CD4-positive, alpha-beta T cell treated with Interleukin-4 for 4 hours (primary cell): ENCODE results near the gene GOLGA6L6.
"Not testable (repeated sequence)": the region's sequence is repeated elsewhere in the genome, so short reads cannot be mapped to it uniquely, and the experiment has no call there.

ENCODE experiments used
- DNase-seq: peaks from one replicate; pipeline ENCODE4 v3.0.0-alpha.2; 2020

Gene GOLGA6L6, protein sequence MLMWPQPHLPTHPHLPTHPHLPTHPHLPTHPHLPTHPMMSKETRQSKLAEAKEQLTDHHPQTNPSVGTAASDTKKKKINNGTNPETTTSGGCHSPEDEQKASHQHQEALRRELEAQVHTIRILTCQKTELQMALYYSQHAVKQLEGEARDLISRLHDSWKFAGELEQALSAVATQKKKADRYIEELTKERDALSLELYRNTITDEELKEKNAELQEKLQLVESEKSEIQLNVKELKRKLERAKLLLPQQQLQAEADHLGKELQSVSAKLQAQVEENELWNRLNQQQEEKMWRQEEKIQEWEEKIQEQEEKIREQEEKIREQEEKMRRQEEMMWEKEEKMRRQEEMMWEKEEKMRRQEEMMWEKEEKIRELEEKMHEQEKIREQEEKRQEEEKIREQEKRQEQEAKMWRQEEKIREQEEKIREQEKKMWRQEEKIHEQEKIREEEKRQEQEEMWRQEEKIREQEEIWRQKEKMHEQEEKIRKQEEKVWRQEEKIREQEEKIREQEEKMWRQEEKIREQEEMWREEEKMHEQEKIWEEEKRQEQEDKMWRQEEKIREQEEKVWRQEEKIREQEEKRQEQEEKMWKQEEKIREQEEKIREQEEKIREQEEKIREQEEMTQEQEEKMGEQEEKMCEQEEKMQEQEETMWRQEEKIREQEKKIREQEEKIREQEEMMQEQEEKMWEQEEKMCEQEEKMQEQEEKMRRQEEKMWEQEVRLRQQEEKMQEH

DNA sequence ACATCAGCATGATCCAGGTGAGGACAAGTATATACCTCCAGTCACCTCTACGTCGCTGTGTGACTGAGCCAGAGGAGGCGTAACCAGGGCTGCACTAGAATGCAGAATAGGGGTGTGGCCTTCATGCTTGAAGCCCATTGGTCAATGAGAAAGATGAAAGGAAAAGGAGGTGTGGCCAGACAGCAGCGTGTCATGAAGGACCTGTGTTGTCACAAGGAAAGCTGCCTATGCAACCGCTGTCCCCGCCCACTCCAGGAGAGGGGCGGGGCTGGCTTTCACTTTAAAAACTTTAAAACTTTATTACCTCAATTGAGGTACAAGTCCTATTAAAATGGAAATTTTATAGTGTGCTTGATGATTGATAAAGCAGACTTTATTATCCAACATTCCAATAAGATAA is at the start of gene GOLGA6L6:
TSS of gene GOLGA6L6 (minus strand) at position 101 of the 400 bp plus-strand sequence. CDS start at position 10, 91 bp downstream.
- not testable (repeated sequence) for DNase-seq

DNA sequence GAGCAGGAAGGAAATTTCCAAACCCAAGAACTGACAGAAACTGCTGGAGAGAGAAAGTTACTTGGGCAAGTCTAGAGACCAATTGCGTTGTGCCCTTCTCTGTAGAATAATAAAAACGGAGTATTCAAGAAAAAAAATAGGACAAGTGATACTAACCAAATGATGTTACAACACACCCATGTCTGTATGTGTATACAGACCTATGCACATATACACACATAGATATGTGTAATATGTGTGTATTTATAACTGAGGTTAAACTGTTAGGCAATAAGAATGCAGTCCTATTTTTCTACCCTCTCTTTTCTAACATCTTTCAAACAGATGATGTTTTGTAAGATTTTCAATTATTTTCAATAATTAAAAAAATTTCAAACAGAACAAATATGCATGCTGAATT is 48.5 kb upstream of the GOLGA6L6 start:
- DNase-seq: not testable (repeated sequence)

DNA sequence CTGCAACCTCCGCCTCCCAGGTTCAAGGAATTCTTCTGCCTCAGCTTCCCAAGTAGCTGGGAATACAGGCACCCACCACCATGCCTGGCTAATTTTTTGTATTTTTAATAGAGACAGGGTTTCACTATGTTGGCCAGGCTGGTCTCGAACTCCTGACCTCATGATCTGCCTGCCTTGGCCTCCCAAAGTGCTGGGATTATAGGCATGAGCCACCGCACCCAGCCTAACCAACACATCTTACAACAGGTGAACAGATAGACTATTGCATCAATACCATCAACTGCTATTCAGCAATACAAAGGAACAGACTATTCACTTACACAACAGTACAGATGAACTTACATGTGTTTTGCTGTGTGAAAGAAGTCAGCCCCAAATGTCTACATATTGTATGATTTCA is 45.2 kb upstream of the GOLGA6L6 start:
- DNase-seq: not testable (repeated sequence)

DNA sequence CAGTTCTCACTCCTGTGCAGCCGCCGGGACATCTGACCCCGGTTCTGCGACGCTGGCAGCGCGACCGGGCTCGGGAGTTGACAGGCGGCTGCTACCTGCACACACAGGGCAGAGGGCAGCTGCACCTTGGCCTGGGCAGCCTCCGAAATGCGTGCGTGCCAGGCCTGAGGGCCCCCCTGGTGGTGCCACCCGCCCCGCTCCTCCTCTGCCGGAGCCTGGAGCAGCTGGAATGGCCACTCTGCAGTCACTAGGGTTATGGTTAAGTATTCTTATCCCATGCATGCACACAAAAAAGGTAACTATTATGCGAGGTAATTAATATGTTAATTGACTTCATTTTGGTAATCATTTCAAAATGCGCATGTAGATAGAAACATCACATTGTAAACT is 41.1 kb upstream of the GOLGA6L6 start:
- DNase-seq: not testable (repeated sequence)

DNA sequence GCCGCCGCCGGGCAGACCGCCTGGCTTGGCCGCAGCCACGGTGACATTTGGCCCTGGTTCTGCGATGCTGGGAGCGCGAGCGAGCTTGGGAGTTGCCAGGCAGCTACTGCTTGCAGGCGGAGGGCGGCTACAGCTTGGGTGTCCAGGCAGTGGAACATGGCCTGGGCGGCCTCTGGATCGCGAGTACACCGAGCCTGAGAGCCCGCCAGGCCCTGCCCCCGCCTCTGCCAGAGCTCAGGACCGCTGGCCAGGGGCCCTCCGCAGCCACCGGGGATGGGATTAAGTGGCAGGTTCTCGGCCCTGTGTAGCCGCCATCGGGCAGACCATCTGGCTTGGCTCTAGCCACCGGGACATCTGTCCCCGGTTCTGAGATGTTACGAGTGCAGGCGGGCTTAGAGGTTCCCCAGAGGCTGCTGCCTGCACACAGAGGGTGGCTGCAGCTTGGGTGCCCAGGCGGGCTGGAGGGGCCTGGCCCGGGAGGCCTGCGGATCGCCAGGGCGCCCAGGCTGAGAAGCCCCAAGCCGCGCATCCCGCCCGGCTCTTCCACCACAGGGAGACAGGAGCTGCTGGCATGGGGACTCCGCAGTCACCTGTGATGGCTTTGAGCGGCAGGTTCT is 40.6 kb upstream of the GOLGA6L6 start:
- not testable (repeated sequence) for DNase-seq

DNA sequence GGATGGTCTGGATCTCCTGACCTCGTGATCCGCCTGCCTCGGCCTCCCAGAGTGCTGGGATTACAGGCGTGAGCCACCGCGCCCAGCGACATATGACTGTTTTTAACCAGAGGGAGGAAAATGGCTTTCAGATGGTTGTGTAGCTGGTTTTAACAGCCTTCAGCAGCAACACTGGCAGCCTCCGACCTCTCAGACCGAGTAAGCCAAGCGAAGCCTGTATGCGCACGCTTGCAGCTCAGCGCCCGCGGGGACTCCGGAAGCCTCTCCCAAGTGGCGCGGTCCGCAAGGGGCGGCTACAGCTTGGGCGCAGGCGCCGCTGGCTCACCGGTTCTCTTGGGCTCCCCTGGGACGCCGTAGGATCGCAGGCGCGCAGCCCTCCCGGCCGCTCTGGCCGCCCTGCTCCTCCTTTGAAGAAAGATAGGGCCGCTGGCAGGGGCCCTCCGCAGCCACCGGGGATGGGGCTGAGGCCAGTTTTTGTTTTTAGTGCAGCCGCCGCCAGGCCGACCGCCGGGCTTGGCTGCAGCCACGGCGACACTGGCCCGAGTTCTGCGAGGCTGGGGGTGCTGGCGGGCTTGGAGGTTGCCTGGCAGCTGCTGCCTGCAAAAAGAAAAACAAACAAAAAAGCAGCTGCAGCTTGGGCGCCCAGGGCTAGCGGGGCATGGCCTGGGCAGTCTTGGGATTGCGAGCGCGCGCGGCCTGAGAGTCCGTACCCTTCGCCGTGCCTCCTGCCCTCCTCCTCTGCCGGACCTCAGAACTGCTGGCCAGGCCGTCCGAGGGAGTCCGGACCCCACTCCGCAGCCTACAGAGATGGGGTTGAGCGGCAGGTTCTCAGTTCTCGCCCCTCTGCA is 39.9 kb upstream of the GOLGA6L6 start:
- not testable (repeated sequence) for DNase-seq

DNA sequence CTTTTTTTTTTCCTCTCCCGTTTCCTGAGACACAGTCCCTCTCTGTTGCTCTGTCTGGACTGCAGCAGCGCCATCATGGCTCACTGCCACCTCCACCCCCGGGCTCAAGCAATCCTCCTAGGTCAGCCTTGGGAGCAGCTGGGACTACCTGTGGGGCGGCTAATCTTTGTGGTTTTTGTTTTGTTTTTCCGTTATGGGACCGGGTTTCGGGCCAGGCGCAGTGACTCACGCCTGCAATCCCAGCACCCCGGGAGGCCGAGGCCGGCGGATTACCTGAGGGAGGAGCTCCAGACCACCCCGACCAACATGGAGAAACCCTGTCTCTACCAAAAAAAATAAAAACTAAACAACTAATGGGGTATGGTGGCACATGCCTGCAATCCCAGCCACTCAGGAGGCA is 38.1 kb upstream of the GOLGA6L6 start:
- not testable (repeated sequence) for DNase-seq

DNA sequence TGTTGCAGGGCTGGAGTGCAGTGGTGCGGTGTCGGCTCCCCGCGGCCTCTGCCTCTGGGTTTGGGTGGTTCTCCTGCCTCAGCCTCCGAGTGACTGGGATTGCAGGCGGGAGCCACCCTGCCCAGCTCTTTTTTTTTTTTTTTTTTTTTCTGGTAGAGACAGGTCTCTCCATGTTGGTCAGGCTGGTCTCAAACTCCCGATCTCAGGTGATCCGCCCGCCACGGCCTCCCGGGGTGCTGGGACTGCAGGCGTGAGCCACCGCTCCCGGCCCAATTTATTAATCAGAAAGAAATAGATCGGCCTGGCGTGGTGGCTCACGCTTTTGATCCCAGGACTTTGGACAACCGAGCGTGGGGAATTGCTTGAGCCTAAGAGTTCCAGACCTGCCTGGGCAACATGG is 9.7 kb upstream of the GOLGA6L6 start:
- DNase-seq: not testable (repeated sequence)

DNA sequence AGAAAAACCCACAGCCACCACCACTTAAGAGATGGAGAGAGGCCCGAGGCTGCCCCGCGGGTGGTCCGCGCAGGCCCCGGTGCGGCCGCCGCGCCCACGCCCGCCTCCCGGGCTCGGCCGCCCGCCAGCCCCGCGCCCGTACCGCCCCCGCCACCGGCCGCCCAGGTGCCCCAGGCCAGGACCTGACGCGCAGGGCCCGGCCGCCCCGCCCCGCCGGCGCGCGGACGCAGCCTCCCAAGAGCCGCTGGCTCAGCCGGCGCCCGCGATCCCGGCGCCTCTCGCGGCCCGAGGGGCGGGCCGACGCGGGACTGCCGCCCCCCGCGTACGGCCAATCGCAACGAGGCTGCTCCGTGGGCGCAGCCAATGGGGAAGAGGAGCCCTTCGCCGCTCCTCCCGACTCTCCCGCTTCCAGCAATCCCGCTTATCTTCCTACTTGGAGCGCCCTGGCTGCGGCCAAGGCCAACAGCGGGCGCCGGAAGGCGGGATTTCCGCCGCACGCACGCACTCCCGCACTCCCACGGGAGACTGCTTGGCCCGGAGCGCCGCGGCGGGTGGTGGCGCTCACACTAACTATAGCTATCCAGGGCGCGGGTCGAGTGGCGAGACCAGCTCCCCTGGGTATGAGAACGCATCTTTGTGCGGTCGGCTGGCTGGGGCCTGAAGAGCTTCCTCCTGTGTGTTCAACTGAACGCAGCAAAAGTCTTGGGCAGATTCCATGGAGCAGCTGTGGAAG is 35.5 kb downstream of the GOLGA6L6 start:
- DNase-seq: not testable (repeated sequence)

DNA sequence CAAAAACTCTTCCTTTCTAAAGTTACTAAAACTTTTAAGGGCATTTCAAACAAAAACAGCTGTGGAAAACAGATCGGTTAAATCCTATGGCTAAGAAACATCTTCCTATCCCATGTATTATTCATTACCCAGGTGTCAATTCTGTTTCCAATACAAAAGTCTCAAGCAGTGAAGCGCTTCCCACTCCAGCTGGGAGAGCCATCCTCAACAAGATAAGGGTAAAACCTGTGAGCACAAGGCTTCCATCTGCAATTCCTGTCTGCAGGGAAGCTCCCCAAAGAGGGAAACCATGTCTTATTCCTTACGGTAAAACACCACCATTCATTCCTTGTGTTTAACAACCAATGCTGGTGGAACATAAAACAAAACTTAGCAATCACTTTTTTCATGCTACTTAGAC is 38.8 kb downstream of the GOLGA6L6 start:
- DNase-seq: not testable (repeated sequence)

DNA sequence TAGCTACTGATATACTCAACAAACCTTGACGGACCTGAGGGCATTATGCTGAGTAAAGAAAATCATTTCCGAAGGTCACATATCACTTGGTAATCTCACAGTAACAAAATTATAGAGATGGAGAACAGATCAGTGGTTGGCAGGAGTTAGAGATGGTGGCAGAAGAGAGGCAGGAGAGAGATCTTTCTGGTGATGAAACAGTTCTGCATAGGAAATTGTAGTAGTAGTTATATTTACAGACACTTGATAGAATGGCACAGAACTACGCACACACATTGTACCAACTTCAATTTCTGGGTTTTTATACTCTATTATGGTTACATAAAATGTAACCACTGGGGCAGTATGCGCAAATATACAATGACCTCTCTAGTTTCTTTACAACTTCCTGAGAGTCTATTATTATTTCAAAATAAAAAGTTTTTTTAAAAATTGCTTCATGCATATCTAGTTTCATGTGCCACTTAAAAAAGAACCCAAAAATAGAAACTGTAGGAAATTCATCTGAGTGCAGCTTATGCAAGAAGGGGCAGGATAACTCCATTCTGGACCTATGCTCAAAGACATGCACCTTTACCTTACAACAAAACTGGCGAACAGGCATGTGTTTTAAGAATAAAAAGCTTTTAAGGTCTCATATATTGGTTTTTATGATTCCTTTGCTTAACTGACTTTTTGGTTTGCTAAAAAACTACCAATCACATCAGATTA is 39.9 kb downstream of the GOLGA6L6 start:
- not testable (repeated sequence) for DNase-seq

DNA sequence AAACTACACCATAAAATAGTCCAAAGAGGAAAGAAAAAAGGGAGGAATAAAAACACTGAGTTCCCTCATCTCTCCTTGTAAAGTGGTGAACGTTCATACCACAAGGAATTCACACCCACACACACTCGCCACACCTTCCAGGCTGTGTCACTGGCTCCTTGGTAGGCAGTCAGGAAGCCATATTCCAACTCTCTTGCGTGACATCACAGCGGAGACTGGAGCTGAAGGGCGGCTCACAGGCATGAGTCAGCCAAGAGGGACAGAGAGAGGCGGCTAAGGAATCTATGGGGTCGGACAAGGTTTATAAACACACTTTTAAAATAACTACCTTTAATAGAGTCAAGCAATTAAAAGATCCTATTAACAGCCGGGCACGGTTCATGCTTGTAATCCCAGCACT is 43.8 kb downstream of the GOLGA6L6 start:
- DNase-seq: not testable (repeated sequence)

DNA sequence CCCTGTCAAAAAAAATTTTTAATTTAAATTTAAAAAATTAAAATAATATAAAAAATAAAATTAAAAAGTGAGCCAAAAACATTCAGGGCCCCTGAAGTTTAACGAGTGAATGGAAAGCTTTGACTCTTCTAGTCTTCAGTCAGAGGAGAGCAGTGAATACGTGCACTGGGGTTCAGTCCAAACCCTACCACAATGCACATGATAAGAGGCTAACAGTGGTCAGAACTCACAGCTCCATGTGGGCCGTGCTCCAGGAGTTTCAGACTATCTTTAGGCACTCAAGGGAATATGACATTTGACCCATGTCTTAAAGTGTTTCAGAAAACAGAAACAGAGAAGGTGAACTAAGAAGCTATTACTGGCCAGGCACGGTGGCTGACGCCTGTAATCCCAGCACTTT is 48.6 kb downstream of the GOLGA6L6 start:
- not testable (repeated sequence) for DNase-seq

DNA sequence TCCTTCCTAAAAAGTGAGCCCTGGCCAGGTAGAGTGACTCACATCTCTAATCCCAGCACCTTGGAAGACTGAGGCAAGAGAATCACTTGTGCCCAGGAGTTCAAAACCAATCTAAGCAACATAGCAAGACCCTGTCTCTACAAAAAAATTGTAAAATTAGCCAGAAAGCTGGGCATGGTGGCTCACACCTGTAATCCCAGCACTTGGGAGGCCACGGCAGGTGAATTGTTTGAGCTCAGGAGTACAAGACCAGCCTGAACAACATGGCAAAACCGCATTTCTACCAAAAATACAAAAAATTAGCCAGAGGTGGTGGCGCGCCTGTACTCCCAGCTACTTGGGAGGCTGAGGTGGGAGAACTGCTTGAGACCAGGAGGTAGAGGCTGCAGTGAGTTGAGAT is 49.0 kb downstream of the GOLGA6L6 start:
- not testable (repeated sequence) for DNase-seq

DNA sequence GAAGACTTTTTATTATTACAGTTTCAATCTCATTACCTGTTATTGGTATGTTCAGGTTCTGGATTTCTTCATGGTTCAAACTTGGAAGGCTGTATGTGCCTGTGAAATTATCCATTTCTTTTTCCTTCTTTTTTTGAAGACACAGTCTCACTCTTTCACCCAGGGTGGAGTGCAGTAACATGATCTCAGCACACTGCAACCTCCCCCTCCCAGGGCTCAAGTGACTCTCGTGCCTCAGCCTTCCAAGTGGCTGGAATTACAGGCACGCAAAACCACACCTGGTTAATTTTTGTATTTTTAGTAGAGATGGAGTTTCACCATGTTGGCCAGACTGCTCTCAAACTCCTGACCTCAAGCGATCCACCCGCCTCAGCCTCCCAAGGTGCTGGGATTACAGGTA is 52.3 kb downstream of the GOLGA6L6 start:
- not testable (repeated sequence) for DNase-seq
